Muscle of leg (tissue), 11 donors: ENCODE measurements around the gene NR5A2. TPM values are rescaled to one million over a fixed set of nuclear protein-coding genes. Genes with fewer than 3 reads are reported as not detected.
A peak's percentile ranks its signal among the peaks of the same experiment; 100 is the strongest.

Source experiments
- DNase-seq: peaks from one replicate; pipeline ENCODE4 v3.0.0; 2013
- H3K27ac ChIP-seq: one replicate; pipeline ENCODE4 v1.5.1; 2013; ENCODE audit warnings: mild to moderate bottlenecking, low read length, control low read depth
- H3K27me3 ChIP-seq: one replicate; pipeline ENCODE4 v1.6.1; 2013; ENCODE audit warnings: low read length; ENCODE audit not compliant: control insufficient read depth, insufficient read depth
- H3K36me3 ChIP-seq: one replicate; pipeline ENCODE4 v1.6.1; 2013; ENCODE audit warnings: low read length; ENCODE audit not compliant: control insufficient read depth, insufficient read depth
- H3K4me1 ChIP-seq: one replicate; pipeline ENCODE4 v1.6.1; 2013; ENCODE audit warnings: low read length; ENCODE audit not compliant: control insufficient read depth, insufficient read depth
- H3K4me3 ChIP-seq: one replicate; pipeline ENCODE4 v1.5.1; 2013; ENCODE audit warnings: low read length, control low read depth
- H3K9me3 ChIP-seq: replicated peaks from 2 replicates; pipeline ENCODE4 v1.6.1; 2013; ENCODE audit warnings: low read depth, low read length; ENCODE audit not compliant: control insufficient read depth
- WGBS: methylation state at CpG from one replicate; pipeline ENCODE4 v1.1.5; 2013; ENCODE audit warnings: missing lambda C conversion rate; ENCODE audit not compliant: insufficient coverage; 5-methylcytosine and 5-hydroxymethylcytosine counted together
- polyA plus RNA-seq, 8 donors: library from polyadenylated mRNA; unstranded; fragments of 120-200 nt; gene quantifications; one replicate each; pipeline versions ENCODE4 v1.2.1 to v1.2.3, GENCODE V29; 2013; ENCODE audit warnings: inconsistent platforms in 1 of 8, low replicate concordance in 1 of 8; ENCODE audit not compliant: insufficient read length in 8 of 8, insufficient read depth in 1 of 8
- total RNA-seq: library from RNA; stranded (reverse); fragments of 120-200 nt; gene quantifications from one replicate; pipeline ENCODE4 v1.2.4, GENCODE V29; 2013

NR5A2 gene
- total and polyA plus RNA-seq, 9 donors = 1.9 to 4.2 (median 3.0) TPM

GRCh38 chr1:200139661-200140250 lies 112.2 kb downstream of the NR5A2 start:
- H3K36me3 ChIP-seq = no peaks in the 10 kb centered on the region
- H3K9me3 ChIP-seq = no peaks in the 10 kb centered on the region
- peak; percentile 17 for DNase-seq
- no CpG with 5 or more reads among the region's 4 CpGs for WGBS
- H3K27ac ChIP-seq = no peak overlapping the region
- H3K4me3 ChIP-seq = no peak overlapping the region
- no peaks in the 10 kb centered on the region for H3K27me3 ChIP-seq
- H3K4me1 ChIP-seq = no peaks in the 10 kb centered on the region

- Histone ChIP-seq H3K4me1 (no peaks in the 10 kb centered on the region), H3K27ac (no peak overlapping the region), H3K4me3 (no peak overlapping the region), H3K9me3 (no peaks in the 10 kb centered on the region), H3K27me3 (no peaks in the 10 kb centered on the region), H3K36me3 (no peaks in the 10 kb centered on the region)
- DNase-seq = no peak
- WGBS = 92% methylated on average over 2 of the region's 6 CpGs
Measured at GRCh38 chr1:200143347-200143746, 115.8 kb downstream of the NR5A2 start.

- Histone ChIP-seq H3K27ac (no peak overlapping the region), H3K4me3 (no peak overlapping the region), H3K4me1 (no peaks in the 10 kb centered on the region), H3K27me3 (no peaks in the 10 kb centered on the region), H3K9me3 (no peaks in the 10 kb centered on the region), H3K36me3 (no peaks in the 10 kb centered on the region)
- DNase-seq = no peak
- no CpG with 5 or more reads among the region's 1 CpG for WGBS
Measured at GRCh38 chr1:200146100-200146499, 118.6 kb downstream of the NR5A2 start.

GRCh38 chr1:200147094-200147493 lies 119.6 kb downstream of the NR5A2 start:
- Histone ChIP-seq H3K27ac (no peak overlapping the region), H3K9me3 (no peaks in the 10 kb centered on the region), H3K4me3 (no peak overlapping the region), H3K4me1 (no peaks in the 10 kb centered on the region), H3K36me3 (no peaks in the 10 kb centered on the region), H3K27me3 (no peaks in the 10 kb centered on the region)
- WGBS = 91% methylated on average over 11 of the region's 13 CpGs
- DNase-seq = no peak

- no peaks in the 10 kb centered on the region for H3K36me3 ChIP-seq
- DNase-seq = no peak
- H3K27me3 ChIP-seq = no peaks in the 10 kb centered on the region
- no peaks in the 10 kb centered on the region for H3K4me1 ChIP-seq
- H3K27ac ChIP-seq = no peak overlapping the region
- H3K9me3 ChIP-seq = no peaks in the 10 kb centered on the region
- no peak overlapping the region for H3K4me3 ChIP-seq
- 98% methylated on average over 40 of the region's 40 CpGs for WGBS
Measured at GRCh38 chr1:200147742-200148141, 120.2 kb downstream of the NR5A2 start.

- Histone ChIP-seq H3K9me3 (no peaks in the 10 kb centered on the region), H3K27me3 (no peaks in the 10 kb centered on the region), H3K4me1 (no peaks in the 10 kb centered on the region), H3K4me3 (no peak overlapping the region), H3K27ac (no peak overlapping the region), H3K36me3 (no peaks in the 10 kb centered on the region)
- DNase-seq = no peak
Measured at GRCh38 chr1:200150006-200150405, 122.5 kb downstream of the NR5A2 start.

- DNase-seq = no peak
- Histone ChIP-seq H3K9me3 (no peaks in the 10 kb centered on the region), H3K27ac (no peak overlapping the region), H3K27me3 (no peaks in the 10 kb centered on the region), H3K4me1 (no peaks in the 10 kb centered on the region), H3K4me3 (no peak overlapping the region), H3K36me3 (no peaks in the 10 kb centered on the region)
- no CpG with 5 or more reads among the region's 4 CpGs for WGBS
Measured at GRCh38 chr1:200150721-200151120, 123.2 kb downstream of the NR5A2 start.

- Histone ChIP-seq H3K27ac (no peak overlapping the region), H3K27me3 (no peaks in the 10 kb centered on the region), H3K9me3 (no peaks in the 10 kb centered on the region), H3K4me1 (no peaks in the 10 kb centered on the region), H3K4me3 (no peak overlapping the region), H3K36me3 (no peaks in the 10 kb centered on the region)
- no CpG with 5 or more reads among the region's 2 CpGs for WGBS
- no peak for DNase-seq
Measured at GRCh38 chr1:200152336-200152735, 124.8 kb downstream of the NR5A2 start.

- no CpG with 5 or more reads among the region's 3 CpGs for WGBS
- no peaks in the 10 kb centered on the region for H3K4me1 ChIP-seq
- no peak overlapping the region for H3K27ac ChIP-seq
- no peak overlapping the region for H3K4me3 ChIP-seq
- DNase-seq = no peak
- no peaks in the 10 kb centered on the region for H3K36me3 ChIP-seq
- no peaks in the 10 kb centered on the region for H3K27me3 ChIP-seq
- no peaks in the 10 kb centered on the region for H3K9me3 ChIP-seq
Measured at GRCh38 chr1:200153277-200154055, 126.0 kb downstream of the NR5A2 start.

- Histone ChIP-seq H3K9me3 (no peaks in the 10 kb centered on the region), H3K36me3 (no peaks in the 10 kb centered on the region), H3K27me3 (no peaks in the 10 kb centered on the region), H3K4me1 (no peaks in the 10 kb centered on the region), H3K4me3 (no peak overlapping the region), H3K27ac (no peak overlapping the region)
- DNase-seq = peak; percentile 14
Measured at GRCh38 chr1:200154069-200154767, 126.7 kb downstream of the NR5A2 start.
